GM20000 (cell line): Measurements from ENCODE around the gene ACE2.
"Not testable (repeated sequence)": the region's sequence is repeated elsewhere in the genome, so short reads cannot be mapped to it uniquely, and the experiment has no call there.

ENCODE experiments used
- DNase-seq: peaks from one replicate; pipeline ENCODE4 v3.0.0; 2012; ENCODE audit warnings: low spot score
- TF ChIP-seq, protein P1 (sequence below): IDR thresholded peaks from 2 replicates; pipeline ENCODE4 v1.5.1; 2012; ENCODE audit warnings: mild to moderate bottlenecking, control low read depth; ENCODE audit errors: extremely low read depth, missing control alignments

The ACE2 gene

DNA sequence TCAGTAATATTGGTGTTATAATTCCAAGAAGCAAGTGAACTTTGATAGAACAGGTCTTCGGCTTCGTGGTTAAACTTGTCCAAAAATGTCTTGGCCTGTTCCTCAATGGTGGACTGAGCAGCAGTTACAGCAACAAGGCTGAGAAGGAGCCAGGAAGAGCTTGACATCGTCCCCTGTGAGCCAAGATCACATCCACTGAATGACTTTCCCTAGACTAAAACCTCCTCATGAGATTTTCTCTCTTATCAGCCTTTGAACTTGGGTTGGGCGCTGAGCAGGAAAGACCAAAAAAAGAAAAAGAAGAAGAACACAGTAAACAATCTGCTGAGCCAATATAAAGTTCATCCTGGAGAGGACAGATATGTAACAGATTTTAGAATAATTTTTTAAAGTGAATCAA lies at the start of gene ACE2:
ACE2 (minus strand) TSS at position 216 of the 400 bp plus-strand sequence; CDS start at position 167, 49 bp downstream.
- TF ChIP-seq, protein P1, sequence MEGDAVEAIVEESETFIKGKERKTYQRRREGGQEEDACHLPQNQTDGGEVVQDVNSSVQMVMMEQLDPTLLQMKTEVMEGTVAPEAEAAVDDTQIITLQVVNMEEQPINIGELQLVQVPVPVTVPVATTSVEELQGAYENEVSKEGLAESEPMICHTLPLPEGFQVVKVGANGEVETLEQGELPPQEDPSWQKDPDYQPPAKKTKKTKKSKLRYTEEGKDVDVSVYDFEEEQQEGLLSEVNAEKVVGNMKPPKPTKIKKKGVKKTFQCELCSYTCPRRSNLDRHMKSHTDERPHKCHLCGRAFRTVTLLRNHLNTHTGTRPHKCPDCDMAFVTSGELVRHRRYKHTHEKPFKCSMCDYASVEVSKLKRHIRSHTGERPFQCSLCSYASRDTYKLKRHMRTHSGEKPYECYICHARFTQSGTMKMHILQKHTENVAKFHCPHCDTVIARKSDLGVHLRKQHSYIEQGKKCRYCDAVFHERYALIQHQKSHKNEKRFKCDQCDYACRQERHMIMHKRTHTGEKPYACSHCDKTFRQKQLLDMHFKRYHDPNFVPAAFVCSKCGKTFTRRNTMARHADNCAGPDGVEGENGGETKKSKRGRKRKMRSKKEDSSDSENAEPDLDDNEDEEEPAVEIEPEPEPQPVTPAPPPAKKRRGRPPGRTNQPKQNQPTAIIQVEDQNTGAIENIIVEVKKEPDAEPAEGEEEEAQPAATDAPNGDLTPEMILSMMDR = no peak
- DNase-seq = no peak

DNA sequence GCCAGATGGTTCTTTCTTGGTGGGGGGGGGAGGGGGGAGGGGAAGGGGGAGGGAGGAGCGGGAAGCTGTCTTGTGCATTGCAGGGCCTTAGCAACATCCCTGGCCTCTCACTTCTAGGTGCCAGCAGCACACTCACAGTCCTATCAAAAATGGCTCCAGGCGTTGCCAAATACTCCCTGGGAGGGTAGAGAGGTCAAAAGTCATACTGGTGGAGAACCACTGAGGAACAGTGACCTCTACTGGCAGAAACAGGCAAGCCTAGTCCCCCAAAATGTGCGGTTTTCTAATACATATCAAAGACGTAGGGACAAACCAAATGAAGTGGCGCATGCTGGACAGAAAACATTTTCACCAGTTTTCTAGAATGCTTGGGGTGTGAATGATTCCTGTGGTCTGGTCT lies 46.8 kb upstream of the ACE2 start:
- DNase-seq = not testable (repeated sequence)

DNA sequence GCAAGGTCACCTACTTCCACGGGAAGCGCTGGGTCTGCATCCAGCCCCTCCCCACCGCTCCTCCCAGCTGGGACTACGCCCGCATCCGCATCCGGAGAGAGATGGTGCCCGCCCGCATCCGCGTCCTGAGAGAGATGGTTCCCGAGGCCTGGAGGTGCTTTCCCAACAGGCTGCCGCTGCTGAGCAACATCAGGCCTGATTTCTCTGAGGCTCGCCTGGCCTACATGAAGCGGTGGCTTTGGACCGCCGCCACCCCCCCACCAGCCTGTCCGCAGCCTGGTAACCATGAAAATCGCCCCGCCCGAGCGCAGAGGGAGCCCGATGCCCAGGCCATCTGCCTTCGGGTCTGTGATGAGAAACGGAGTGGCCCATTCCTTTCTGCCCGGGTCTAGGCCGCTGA lies 45.8 kb upstream of the ACE2 start:
- DNase-seq = no peak
- TF ChIP-seq, protein P1 = no peak

DNA sequence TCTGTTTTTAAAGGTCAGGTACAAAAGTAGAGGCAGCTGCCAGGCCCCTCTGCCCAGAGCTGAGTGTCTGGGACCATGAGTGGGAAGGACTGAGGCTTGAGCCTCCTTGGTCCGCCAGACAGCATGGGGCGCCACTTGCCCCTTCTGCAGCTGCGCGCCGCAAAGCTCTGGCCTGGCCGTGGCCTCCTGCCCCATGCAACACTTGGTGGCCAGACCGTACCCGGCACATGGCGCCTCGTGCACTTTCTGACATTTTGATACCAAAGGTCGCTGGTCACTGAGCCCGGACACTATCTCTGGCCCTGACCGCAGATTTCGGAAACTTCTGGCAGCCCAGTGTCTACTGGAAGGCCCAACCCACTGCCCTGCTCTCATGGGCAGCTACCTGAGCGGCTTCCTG lies 45.3 kb upstream of the ACE2 start:
- no peak for DNase-seq
- TF ChIP-seq, protein P1 = no peak

DNA sequence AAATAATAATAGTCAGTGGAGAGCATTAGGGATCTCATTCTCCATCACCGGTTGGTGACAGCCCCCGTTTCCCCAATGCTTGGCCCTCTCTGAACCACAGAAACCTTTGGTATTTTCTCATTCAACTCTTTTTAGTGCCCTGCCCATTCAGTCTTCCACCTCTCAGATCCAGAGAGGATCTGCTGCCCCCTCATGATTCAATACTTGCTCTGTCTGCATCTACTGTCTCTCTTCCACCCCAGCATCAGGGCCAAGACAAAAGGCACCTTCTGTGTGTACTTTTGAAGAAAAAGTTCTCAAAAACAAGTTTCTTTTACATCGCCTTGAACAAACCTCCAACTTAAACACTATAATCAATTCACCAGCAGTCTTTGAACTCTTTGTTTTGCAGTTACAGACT lies 44.5 kb upstream of the ACE2 start:
- TF ChIP-seq, protein P1 = no peak
- no peak for DNase-seq

DNA sequence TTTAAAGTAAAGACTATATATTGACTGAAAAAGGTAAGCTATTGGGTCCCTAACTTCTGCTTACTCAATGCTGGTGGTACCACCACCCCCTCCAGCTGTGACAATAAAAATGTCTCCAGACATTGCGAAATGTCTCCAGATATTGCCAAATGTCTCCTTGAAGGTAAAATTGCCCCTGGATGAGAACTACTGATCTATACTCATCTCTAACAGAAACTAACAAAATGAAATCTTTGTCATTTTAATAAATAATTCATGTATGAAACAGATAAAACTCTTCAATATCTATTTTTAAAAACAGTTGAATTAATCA lies 43.8 kb upstream of the ACE2 start:
- no peak for DNase-seq
- TF ChIP-seq, protein P1 = no peak

DNA sequence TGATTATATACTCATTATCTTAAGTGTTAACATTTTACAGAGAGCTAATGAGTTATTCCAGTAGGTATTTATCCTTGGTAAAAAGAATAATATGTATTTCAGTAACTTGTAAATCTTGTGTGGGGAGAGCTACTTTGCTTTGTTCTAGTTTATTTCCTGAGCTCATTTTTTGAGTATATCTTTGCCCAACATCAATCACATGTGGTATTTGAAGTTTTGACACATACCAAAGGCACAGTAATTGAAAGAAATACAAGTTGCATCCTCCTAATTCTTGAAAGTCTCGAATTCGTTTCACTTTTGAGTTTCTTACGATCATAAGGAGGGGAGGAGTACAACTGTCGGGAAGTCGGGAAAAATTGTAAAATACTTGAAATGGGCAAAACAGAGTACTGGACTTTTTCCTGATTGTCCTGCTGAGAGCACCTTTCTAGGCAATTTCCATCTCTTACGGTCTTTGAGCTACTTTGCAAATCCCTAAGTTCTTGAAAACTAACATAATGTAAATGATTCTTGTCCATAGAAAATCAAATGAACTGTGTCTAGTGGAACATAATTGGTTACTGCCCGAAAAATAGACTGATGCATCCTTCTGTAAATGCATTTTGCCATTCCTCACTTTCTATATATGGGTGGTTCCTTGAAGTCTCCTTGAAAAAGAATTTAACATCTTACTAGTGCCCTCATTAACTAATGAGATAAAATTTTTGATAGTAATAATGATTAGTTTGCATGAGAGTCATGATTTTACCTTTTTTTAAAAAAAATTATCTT lies 43.2 kb upstream of the ACE2 start:
- TF ChIP-seq, protein P1 = no peak
- no peak for DNase-seq

DNA sequence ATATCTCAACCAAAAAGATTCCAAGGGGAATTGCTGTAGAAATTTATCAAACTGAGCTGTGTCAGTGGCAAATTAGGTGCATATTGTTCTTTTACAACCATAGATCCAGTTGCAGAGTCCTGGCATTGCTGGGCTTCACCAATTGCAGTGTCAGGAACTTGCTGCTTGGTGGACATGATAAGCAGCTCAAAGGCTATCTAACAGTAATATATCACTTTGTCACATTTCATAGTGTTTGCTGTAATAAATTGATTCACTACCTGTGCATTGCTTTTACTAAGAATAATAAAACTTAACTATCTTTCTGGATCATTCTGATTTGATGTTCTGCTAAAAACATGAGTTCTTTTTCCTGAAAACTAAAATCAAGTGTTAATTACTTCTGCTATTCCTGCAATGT lies 30.9 kb upstream of the ACE2 start:
- no peak for DNase-seq
- TF ChIP-seq, protein P1 = no peak
